CD4-positive, alpha-beta T cell (primary cell): ENCODE measurements around the gene GUCD1. TPM values are rescaled to one million over a fixed set of nuclear protein-coding genes. Genes with fewer than 3 reads are reported as not detected.
"Not testable (repeated sequence)": the region's sequence is repeated elsewhere in the genome, so short reads cannot be mapped to it uniquely, and the experiment has no call there.

Source experiments
- ATAC-seq: fragments of 200-7000 bp; cut with Tn5 transposase; one replicate; pipeline ENCODE4 v1.10.0; 2022; ENCODE audit warnings: mild to moderate bottlenecking; ENCODE audit not compliant: poor library complexity
- CTCF ChIA-PET: fragments of 350-600 bp; sonication (Branson Sonifier 250); formaldehyde crosslinking; loops from one replicate; lab custom pipeline; 2021; ENCODE audit warnings: antibody characterized with exemption, inconsistent platforms; lab: Charles Lee
- POLR2A ChIA-PET: fragments of 350-600 bp; sonication (Branson Sonifier 250); formaldehyde crosslinking; loops from one replicate; lab custom pipeline; 2021; ENCODE audit warnings: antibody characterized with exemption, inconsistent platforms; lab: Charles Lee
- DNase-seq, 14 experiments: peaks; one replicate each; pipeline ENCODE4 v3.0.0-alpha.2; 2013 to 2020; ENCODE audit warnings: mixed read lengths in 2 of 14
- H3K27ac ChIP-seq, 2 donors: one replicate each; pipeline versions ENCODE4 v1.5.1 to v1.7.0; 2013; ENCODE audit warnings: low read length in 2 of 2, low read depth in 1 of 2, mild to moderate bottlenecking in 1 of 2
- H3K27me3 ChIP-seq, 2 experiments: 1 replicate in 1 of 2; 2 replicates in 1 of 2; pipeline versions ENCODE4 v1.6.1 to v1.7.0; 2013; ENCODE audit warnings: low read length in 2 of 2, control low read depth in 1 of 2, mild to moderate bottlenecking in 1 of 2, moderate library complexity in 1 of 2; ENCODE audit not compliant: insufficient read depth in 2 of 2, control insufficient read depth in 1 of 2
- H3K36me3 ChIP-seq: one replicate; pipeline ENCODE4 v1.6.1; 2013; ENCODE audit warnings: low read length, control low read depth; ENCODE audit not compliant: insufficient read depth
- H3K4me1 ChIP-seq: one replicate; pipeline ENCODE4 v1.6.1; 2013; ENCODE audit warnings: low read length, control low read depth; ENCODE audit not compliant: insufficient read depth
- H3K4me3 ChIP-seq: one replicate; pipeline ENCODE4 v1.5.1; 2013; ENCODE audit warnings: mild to moderate bottlenecking, low read length, moderate library complexity
- H3K9me3 ChIP-seq, 2 experiments: 1 replicate in 1 of 2; 2 replicates in 1 of 2; pipeline versions ENCODE4 v1.6.1 to v1.7.0; 2013; ENCODE audit warnings: low read length in 2 of 2, mild to moderate bottlenecking in 2 of 2, control low read depth in 1 of 2, moderate library complexity in 1 of 2; ENCODE audit not compliant: control insufficient read depth in 1 of 2, insufficient read depth in 1 of 2
- H3K27ac Mint-ChIP-seq: one replicate; pipeline ENCODE4 v1.8.0; 2020; ENCODE audit warnings: mixed read lengths
- H3K27me3 Mint-ChIP-seq: one replicate; pipeline ENCODE4 v1.8.0; 2021; ENCODE audit warnings: mixed read lengths
- H3K36me3 Mint-ChIP-seq: one replicate; pipeline ENCODE4 v1.8.0; 2021; ENCODE audit warnings: low read depth, mixed read lengths
- H3K4me1 Mint-ChIP-seq: one replicate; pipeline ENCODE4 v1.8.0; 2021; ENCODE audit warnings: low read depth, mixed read lengths
- H3K4me3 Mint-ChIP-seq: one replicate; pipeline ENCODE4 v1.8.0; 2020; ENCODE audit warnings: mild to moderate bottlenecking, mixed read lengths
- H3K9me3 Mint-ChIP-seq: one replicate; pipeline ENCODE4 v1.8.0; 2020; ENCODE audit warnings: mixed read lengths
- CTCF ChIP-seq: fragments of 200-600 bp; IDR thresholded peaks from one replicate; pipeline ENCODE4 v1.8.0; 2022; ENCODE audit warnings: antibody characterized with exemption, mild to moderate bottlenecking
- intact Hi-C, 2 experiments: fragments of 100-400 bp; cut with DNase I in 1 of 2; cut with micrococcal nuclease in 1 of 2; formaldehyde crosslinking; loops; one replicate each; pipeline versions ENCODE4 v1.15.1 to v1.9.0; 2023 to 2025; cut with DNase I, micrococcal nuclease
- total RNA-seq, 174 experiments: library from RNA in 2 of 174; stranded (reverse) in 2 of 174; gene quantifications; one replicate each; pipeline ENCODE4 v1.2.3 and lab custom pipeline; 2021 to 2026

GUCD1 gene
- total RNA-seq, 2 experiments from 2014 or later = 60.9 to 68.3 TPM

GRCh38 chr22:24535348-24535747 lies 19.6 kb downstream of the GUCD1 start:
- H3K4me3 Mint-ChIP-seq = no peak overlapping the region
- H3K27ac Mint-ChIP-seq = no peak overlapping the region
- no peak for TF ChIP-seq CTCF
- H3K27me3 Mint-ChIP-seq = no peaks in the 10 kb centered on the region
- DNase-seq (no peak), ATAC-seq (no peak)
- Histone ChIP-seq H3K27ac (no peak overlapping the region), H3K4me1 (no peaks in the 10 kb centered on the region), H3K36me3 (peaks cover 6% of the 10 kb centered on the region), H3K27me3 (no peaks in the 10 kb centered on the region), H3K4me3 (no peak overlapping the region), H3K9me3 (no peaks in the 10 kb centered on the region)
- H3K9me3 Mint-ChIP-seq = no peaks in the 10 kb centered on the region
- no peaks in the 10 kb centered on the region for H3K4me1 Mint-ChIP-seq
- H3K36me3 Mint-ChIP-seq = peaks cover 15% of the 10 kb centered on the region
- ChIA-PET CTCF (interaction anchor here (0.7 kb wide), 1 partner anchor 49 kb away, joined by 3 read pairs; no protein-coding TSS in a partner anchor), POLR2A (no interaction called here)
- intact Hi-C loops = no loop called here

- no peaks in the 10 kb centered on the region for H3K9me3 Mint-ChIP-seq
- DNase-seq (no peak), ATAC-seq (no peak)
- no peak for TF ChIP-seq CTCF
- H3K4me1 ChIP-seq = no peaks in the 10 kb centered on the region
- H3K4me3 ChIP-seq = no peak overlapping the region
- no peaks in the 10 kb centered on the region for H3K36me3 Mint-ChIP-seq
- no peak overlapping the region for H3K27ac Mint-ChIP-seq
- no peaks in the 10 kb centered on the region for H3K9me3 ChIP-seq
- no peaks in the 10 kb centered on the region for H3K27me3 ChIP-seq
- H3K4me3 Mint-ChIP-seq = no peak overlapping the region
- ChIA-PET CTCF (no interaction called here), POLR2A (no interaction called here)
- H3K4me1 Mint-ChIP-seq = no peaks in the 10 kb centered on the region
- intact Hi-C loops = no loop called here
- no peak overlapping the region for H3K27ac ChIP-seq
- H3K27me3 Mint-ChIP-seq = no peaks in the 10 kb centered on the region
- no peaks in the 10 kb centered on the region for H3K36me3 ChIP-seq
Measured at GRCh38 chr22:24532075-24532474, 22.9 kb downstream of the GUCD1 start.

GRCh38 chr22:24530968-24531367 lies 24.0 kb downstream of the GUCD1 start:
- H3K4me1 Mint-ChIP-seq, DNase-seq, H3K9me3 Mint-ChIP-seq, H3K27ac Mint-ChIP-seq, H3K4me3 ChIP-seq, H3K4me1 ChIP-seq, H3K36me3 ChIP-seq, CTCF ChIA-PET, H3K27ac ChIP-seq, H3K4me3 Mint-ChIP-seq, ATAC-seq, H3K27me3 ChIP-seq, POLR2A ChIA-PET, H3K27me3 Mint-ChIP-seq, H3K9me3 ChIP-seq, intact Hi-C loops, H3K36me3 Mint-ChIP-seq: not testable (repeated sequence)

GRCh38 chr22:24529898-24530297 lies 25.0 kb downstream of the GUCD1 start:
- H3K4me1 Mint-ChIP-seq = peaks cover 6% of the 10 kb centered on the region
- no peaks in the 10 kb centered on the region for H3K36me3 ChIP-seq
- peaks cover 7% of the 10 kb centered on the region for H3K4me1 ChIP-seq
- no peak for TF ChIP-seq CTCF
- DNase-seq (no peak), ATAC-seq (no peak)
- no peaks in the 10 kb centered on the region for H3K27me3 ChIP-seq
- H3K27ac ChIP-seq = no peak overlapping the region
- CTCF ChIA-PET = no interaction called here
- intact Hi-C loops = loop anchor here in 1 of 2 experiments (10.0 kb wide), 2 partner anchors 225 to 335 kb away; no protein-coding TSS in a partner anchor
- POLR2A ChIA-PET = no interaction called here
- no peak overlapping the region for H3K4me3 Mint-ChIP-seq
- no peaks in the 10 kb centered on the region for H3K36me3 Mint-ChIP-seq
- H3K9me3 Mint-ChIP-seq = no peaks in the 10 kb centered on the region
- H3K4me3 ChIP-seq = no peak overlapping the region
- H3K9me3 ChIP-seq = no peaks in the 10 kb centered on the region
- no peaks in the 10 kb centered on the region for H3K27me3 Mint-ChIP-seq
- H3K27ac Mint-ChIP-seq = no peak overlapping the region
